Tibial nerve (tissue), 4 donors: ENCODE results near the gene SUMO3. TPM values are rescaled to one million over a fixed set of nuclear protein-coding genes. Genes with fewer than 3 reads are reported as not detected.

Source experiments
- DNase-seq, 2 donors: peaks; one replicate each; pipeline ENCODE4 v3.0.0-alpha.2; 2019; ENCODE audit warnings: low spot score in 2 of 2
- H3K27ac ChIP-seq, 4 donors: fragments of 200-600 bp; sonication (generic) in 3 of 4; one replicate each; pipeline ENCODE4 v1.5.1; 2017 to 2019; ENCODE audit warnings: mild to moderate bottlenecking in 1 of 4
- H3K27me3 ChIP-seq, 2 donors: fragments of 200-600 bp; sonication (generic) in 1 of 2; one replicate each; pipeline versions ENCODE4 v1.5.1 to v1.6.0; 2017 to 2019
- H3K36me3 ChIP-seq, 3 donors: fragments of 200-600 bp; sonication (generic); one replicate each; pipeline ENCODE4 v1.5.1; 2018 to 2019
- H3K4me1 ChIP-seq, 4 donors: fragments of 200-600 bp; sonication (generic) in 3 of 4; one replicate each; pipeline ENCODE4 v1.5.1; 2017 to 2019
- H3K4me3 ChIP-seq, 4 donors: fragments of 200-600 bp; sonication (generic) in 3 of 4; one replicate each; pipeline ENCODE4 v1.5.1; 2017 to 2019; ENCODE audit warnings: mild to moderate bottlenecking in 1 of 4, moderate library complexity in 1 of 4
- H3K9me3 ChIP-seq, 4 donors: fragments of 200-600 bp; sonication (generic) in 3 of 4; one replicate each; pipeline ENCODE4 v1.5.1; 2017 to 2019
- CTCF ChIP-seq, 5 experiments: fragments of 200-600 bp in 3 of 5; fragments of 450-650 bp in 2 of 5; sonication (generic) in 3 of 5; IDR thresholded peaks; one replicate each; pipeline ENCODE4 v1.5.1; 2016 to 2019; ENCODE audit warnings: antibody characterized with exemption in 5 of 5, mild to moderate bottlenecking in 3 of 5, moderate library complexity in 2 of 5
- EP300 ChIP-seq, 2 donors: sonication (generic); formaldehyde crosslinking; IDR thresholded peaks; one replicate each; pipeline ENCODE4 v1.6.1; 2017; ENCODE audit warnings: antibody characterized with exemption in 2 of 2, mild to moderate bottlenecking in 1 of 2
- POLR2A ChIP-seq, 2 donors: fragments of 450-650 bp; IDR thresholded peaks; one replicate each; pipeline ENCODE4 v1.6.1; 2017; ENCODE audit warnings: antibody characterized with exemption in 2 of 2, mild to moderate bottlenecking in 2 of 2, moderate library complexity in 2 of 2
- WGBS, 2 donors: methylation state at CpG; one replicate each; pipeline ENCODE4 v1.1.5; 2018; 5-methylcytosine and 5-hydroxymethylcytosine counted together
- total RNA-seq, 4 donors: library from RNA; depleted of rRNA; stranded (reverse); fragments of >200 nt; gene quantifications; one replicate each; pipeline ENCODE4 v1.1.0, GENCODE V29; 2016

The SUMO3 gene
- total RNA-seq, 4 donors from 2014 or later, result 59.9 to 70.8 (median 62.1) TPM

DNA sequence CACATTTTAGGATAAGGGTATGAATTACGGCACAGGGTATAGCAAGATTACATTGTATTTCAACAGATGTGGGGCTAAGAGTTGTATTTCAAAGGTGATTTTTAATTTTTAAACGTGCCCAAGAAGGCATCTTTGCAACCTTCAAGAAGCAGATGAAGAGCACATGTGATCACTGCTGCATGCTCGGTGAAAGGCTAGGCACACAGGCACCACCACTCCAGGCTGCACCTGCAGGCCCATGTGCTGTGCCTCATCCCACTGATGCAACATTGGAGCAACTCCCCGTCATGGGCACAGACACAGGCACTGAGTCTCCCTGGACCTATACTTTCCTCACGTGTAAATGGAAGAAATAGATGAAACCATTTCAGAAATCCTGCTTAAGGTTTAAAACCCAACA is 39.8 kb downstream of the SUMO3 start:
- Histone ChIP-seq H3K4me3 (no peak overlapping the region), H3K9me3 (no peaks in the 10 kb centered on the region), H3K36me3 (peaks cover 0 to 49% (median 9%) of the 10 kb centered on the region in 3 donors), H3K27me3 (no peaks in the 10 kb centered on the region), H3K4me1 (peaks cover 0 to 18% (median 2%) of the 10 kb centered on the region in 4 donors), H3K27ac (no peak overlapping the region)
- TF ChIP-seq CTCF (IDR thresholded peaks at IDR 0.05), result no peak
- TF ChIP-seq EP300 (IDR thresholded peaks at IDR 0.05), result no peak
- no peak for TF ChIP-seq POLR2A (IDR thresholded peaks at IDR 0.05)
- WGBS, 2 donors, result 89 to 92% methylated on average over 5 of the region's 5 CpGs
- DNase-seq, result no peak

GRCh38 chr21:44774972-44775371 is 42.9 kb downstream of the SUMO3 start:
- TF ChIP-seq CTCF (IDR thresholded peaks at IDR 0.05), result no peak
- no peak for TF ChIP-seq EP300 (IDR thresholded peaks at IDR 0.05)
- TF ChIP-seq POLR2A (IDR thresholded peaks at IDR 0.05), result no peak
- Histone ChIP-seq H3K27ac (no peak overlapping the region), H3K27me3 (no peaks in the 10 kb centered on the region), H3K9me3 (no peaks in the 10 kb centered on the region), H3K4me3 (no peak overlapping the region), H3K4me1 (peaks cover 0 to 10% (median 2%) of the 10 kb centered on the region in 4 donors), H3K36me3 (peaks cover 0 to 66% (median 15%) of the 10 kb centered on the region in 3 donors)
- 93 to 95% methylated on average over 8 of the region's 8 CpGs for WGBS, 2 donors
- DNase-seq, result no peak

- H3K4me1 ChIP-seq, result no peaks in the 10 kb centered on the region
- H3K36me3 ChIP-seq, result peaks cover 0 to 80% (median 15%) of the 10 kb centered on the region in 3 donors
- H3K9me3 ChIP-seq, result no peaks in the 10 kb centered on the region
- no peak for TF ChIP-seq EP300 (IDR thresholded peaks at IDR 0.05)
- no peak for TF ChIP-seq POLR2A (IDR thresholded peaks at IDR 0.05)
- TF ChIP-seq CTCF (IDR thresholded peaks at IDR 0.05), result no peak
- no peak overlapping the region for H3K4me3 ChIP-seq
- no peaks in the 10 kb centered on the region for H3K27me3 ChIP-seq
- 78 to 84% methylated on average over 20 of the region's 20 CpGs for WGBS, 2 donors
- H3K27ac ChIP-seq, result no peak overlapping the region
- no peak for DNase-seq
These were observed 44.5 kb downstream of the SUMO3 start for GRCh38 chr21:44773291-44773932.

DNA sequence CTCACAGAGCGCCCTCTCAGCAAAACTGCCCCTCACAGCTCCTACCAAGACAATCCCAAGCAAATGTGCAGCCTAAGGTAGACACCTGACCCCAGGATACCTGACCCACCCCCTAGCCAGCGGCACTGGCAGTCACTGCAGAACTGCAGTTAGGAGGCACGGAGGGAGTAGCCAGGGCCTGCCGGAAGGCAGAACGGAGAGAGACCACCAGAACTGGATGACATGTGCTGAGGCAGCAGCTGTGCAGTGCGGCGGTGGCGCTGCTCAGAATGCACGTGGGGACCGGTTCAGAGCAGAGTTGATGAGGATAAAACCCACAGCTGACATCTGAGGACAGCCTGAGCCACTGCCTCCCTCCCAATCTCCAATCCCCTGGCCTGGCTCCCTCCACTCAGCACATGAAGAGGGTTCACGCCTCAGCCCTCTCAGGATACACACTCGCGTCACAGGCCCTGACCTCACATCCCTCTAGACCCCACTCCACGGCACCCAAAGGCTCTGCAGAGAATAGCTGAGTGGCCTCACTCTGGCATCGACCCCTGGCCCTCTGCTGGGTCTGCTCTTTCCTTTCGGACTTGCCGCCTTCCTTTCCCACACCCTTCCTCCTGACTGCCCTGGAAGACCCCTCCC is 45.9 kb downstream of the SUMO3 start:
- Histone ChIP-seq H3K36me3 (peaks cover 0 to 80% (median 15%) of the 10 kb centered on the region in 3 donors), H3K27me3 (no peaks in the 10 kb centered on the region)
- 90 to 96% methylated on average over 16 to 17 of the region's 17 CpGs for WGBS, 2 donors

More for the DNA sequence above, 45.9 kb downstream of the SUMO3 start:
- Histone ChIP-seq H3K4me3 (no peak overlapping the region), H3K4me1 (no peaks in the 10 kb centered on the region), H3K9me3 (no peaks in the 10 kb centered on the region), H3K27ac (no peak overlapping the region)
- no peak for DNase-seq
- TF ChIP-seq POLR2A (IDR thresholded peaks at IDR 0.05) (no peak), EP300 (IDR thresholded peaks at IDR 0.05) (no peak), CTCF (IDR thresholded peaks at IDR 0.05) (no peak)
